ENCODE results near the gene MBD5. TPM values are rescaled to one million over a fixed set of nuclear protein-coding genes. Genes with fewer than 3 reads are reported as not detected.

The MBD5 gene
- total and polyA plus RNA-seq, 11 donors = 6.8 to 44.4 (median 24.9) TPM

GRCh38 chr2:148102641-148103040, 81.8 kb downstream of the MBD5 start:
- TF ChIP-seq, protein P1, sequence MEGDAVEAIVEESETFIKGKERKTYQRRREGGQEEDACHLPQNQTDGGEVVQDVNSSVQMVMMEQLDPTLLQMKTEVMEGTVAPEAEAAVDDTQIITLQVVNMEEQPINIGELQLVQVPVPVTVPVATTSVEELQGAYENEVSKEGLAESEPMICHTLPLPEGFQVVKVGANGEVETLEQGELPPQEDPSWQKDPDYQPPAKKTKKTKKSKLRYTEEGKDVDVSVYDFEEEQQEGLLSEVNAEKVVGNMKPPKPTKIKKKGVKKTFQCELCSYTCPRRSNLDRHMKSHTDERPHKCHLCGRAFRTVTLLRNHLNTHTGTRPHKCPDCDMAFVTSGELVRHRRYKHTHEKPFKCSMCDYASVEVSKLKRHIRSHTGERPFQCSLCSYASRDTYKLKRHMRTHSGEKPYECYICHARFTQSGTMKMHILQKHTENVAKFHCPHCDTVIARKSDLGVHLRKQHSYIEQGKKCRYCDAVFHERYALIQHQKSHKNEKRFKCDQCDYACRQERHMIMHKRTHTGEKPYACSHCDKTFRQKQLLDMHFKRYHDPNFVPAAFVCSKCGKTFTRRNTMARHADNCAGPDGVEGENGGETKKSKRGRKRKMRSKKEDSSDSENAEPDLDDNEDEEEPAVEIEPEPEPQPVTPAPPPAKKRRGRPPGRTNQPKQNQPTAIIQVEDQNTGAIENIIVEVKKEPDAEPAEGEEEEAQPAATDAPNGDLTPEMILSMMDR (IDR thresholded peaks at IDR 0.05) = no peak
- TF ChIP-seq POLR2A (IDR thresholded peaks at IDR 0.05) = no peak
- intact Hi-C loops (cut with DNase I) = no loop called here
- Histone ChIP-seq H3K27me3 (no peaks in the 10 kb centered on the region), H3K27ac (no peak overlapping the region), H3K36me3 (no peaks in the 10 kb centered on the region), H3K9me3 (peaks cover 0 to 3% (median 0%) of the 10 kb centered on the region in 12 donors), H3K4me1 (peaks cover 0 to 6% (median 0%) of the 10 kb centered on the region in 12 donors), H3K4me3 (no peak overlapping the region)
- ATAC-seq (no peak), DNase-seq (no peak)
- WGBS, 4 donors = 3 to 15% (median 6%) methylated on average over 1 of the region's 1 CpG

- no peaks in the 10 kb centered on the region for H3K27me3 ChIP-seq
- H3K4me3 ChIP-seq = no peak overlapping the region
- intact Hi-C loops (cut with DNase I) = no loop called here
- no peak overlapping the region for H3K27ac ChIP-seq
- H3K4me1 ChIP-seq = peaks cover 0 to 6% (median 0%) of the 10 kb centered on the region in 12 donors
- no peak for ATAC-seq
- TF ChIP-seq POLR2A (IDR thresholded peaks at IDR 0.05) = no peak
- TF ChIP-seq, protein P1 (IDR thresholded peaks at IDR 0.05) = no peak
- H3K9me3 ChIP-seq = peaks cover 0 to 3% (median 0%) of the 10 kb centered on the region in 12 donors
- no peaks in the 10 kb centered on the region for H3K36me3 ChIP-seq
- DNase-seq = no peak
Measured at GRCh38 chr2:148103946-148104345, 83.1 kb downstream of the MBD5 start.

GRCh38 chr2:148106331-148106730, 85.4 kb downstream of the MBD5 start:
- TF ChIP-seq, protein P1 (IDR thresholded peaks at IDR 0.05) = no peak
- no peak for TF ChIP-seq POLR2A (IDR thresholded peaks at IDR 0.05)
- Histone ChIP-seq H3K9me3 (peaks cover 0 to 3% (median 0%) of the 10 kb centered on the region in 12 donors), H3K36me3 (no peaks in the 10 kb centered on the region), H3K27ac (no peak overlapping the region), H3K4me3 (no peak overlapping the region), H3K4me1 (peaks cover 0 to 10% (median 0%) of the 10 kb centered on the region in 12 donors), H3K27me3 (no peaks in the 10 kb centered on the region)
- DNase-seq (no peak), ATAC-seq (no peak)
- intact Hi-C loops (cut with DNase I) = no loop called here

- DNase-seq = no peak
- Histone ChIP-seq H3K27me3 (no peaks in the 10 kb centered on the region), H3K4me1 (peaks cover 0 to 9% (median 0%) of the 10 kb centered on the region in 12 donors), H3K9me3 (peaks cover 0 to 3% (median 0%) of the 10 kb centered on the region in 12 donors), H3K36me3 (no peaks in the 10 kb centered on the region), H3K27ac (no peak overlapping the region), H3K4me3 (no peak overlapping the region)
- TF ChIP-seq POLR2A (IDR thresholded peaks at IDR 0.05) = no peak
- TF ChIP-seq, protein P1 (IDR thresholded peaks at IDR 0.05) = no peak
- whole genome bisulfite sequencing, 4 donors = 93 to 98% (median 96%) methylated on average over 5 of the region's 5 CpGs
- intact Hi-C loops (cut with DNase I) = no loop called here
- no peak for ATAC-seq
Measured at GRCh38 chr2:148108385-148108784, 87.5 kb downstream of the MBD5 start.
